K562 (cell line): ENCODE data around the gene LRRC71. TPM values are rescaled to one million over a fixed set of nuclear protein-coding genes. Genes with fewer than 3 reads are reported as not detected.

Experiments used
- CHD1 ChIP-seq: fragments of 200-600 bp; sonication (generic); IDR thresholded peaks from one replicate; pipeline ENCODE4 v1.6.1; 2012; ENCODE audit warnings: mild to moderate bottlenecking, moderate library complexity, low read length, inconsistent platforms
- CXXC5 ChIP-seq: fragments of 250-450 bp; sonication (Bioruptor Pico); IDR thresholded peaks from 2 replicates; pipeline ENCODE4 v1.8.0; 2022; ENCODE audit warnings: inconsistent platforms, mild to moderate bottlenecking, moderate library complexity
- FIP1L1 ChIP-seq: fragments of 200-400 bp; formaldehyde crosslinking; IDR thresholded peaks from 2 replicates; pipeline ENCODE4 v1.6.1; 2018; ENCODE audit warnings: mild to moderate bottlenecking, low read depth, low read length; ENCODE audit not compliant: poor library complexity, severe bottlenecking
- FOS ChIP-seq: IDR thresholded peaks from 3 replicates; pipeline ENCODE4 v1.6.1; 2011; ENCODE audit not compliant: insufficient read length; ENCODE audit errors: extremely low read depth
- GTF2A2 ChIP-seq: IDR thresholded peaks from 2 replicates; pipeline ENCODE4 v1.6.1; 2016; ENCODE audit warnings: mild to moderate bottlenecking, missing genetic modification characterization, missing compliant biosample characterization
- HDAC1 ChIP-seq, 2 experiments: fragments of 450-650 bp; IDR thresholded peaks; 2 replicates each; pipeline ENCODE4 v1.6.1; 2016 to 2017; ENCODE audit warnings: inconsistent platforms in 1 of 2, mild to moderate bottlenecking in 1 of 2, moderate library complexity in 1 of 2
- HDAC8 ChIP-seq: fragments of 450-650 bp; IDR thresholded peaks from 2 replicates; pipeline ENCODE4 v1.6.1; 2016; ENCODE audit warnings: mild to moderate bottlenecking, missing genetic modification characterization, moderate library complexity, missing compliant biosample characterization
- HNRNPH1 ChIP-seq: fragments of 200-400 bp; formaldehyde crosslinking; optimal IDR thresholded peaks from 2 replicates; pipeline ENCODE3; 2017; ENCODE audit warnings: low read depth, mild to moderate bottlenecking, low read length, moderate library complexity
- HNRNPLL ChIP-seq: fragments of 200-400 bp; formaldehyde crosslinking; IDR thresholded peaks from 2 replicates; pipeline ENCODE4 v1.6.1; 2017; ENCODE audit warnings: low read length, low read depth, mild to moderate bottlenecking; ENCODE audit not compliant: poor library complexity, severe bottlenecking
- MEF2A ChIP-seq: IDR thresholded peaks from 2 replicates; pipeline ENCODE4 v1.6.1; 2011; ENCODE audit warnings: low read depth, mild to moderate bottlenecking, low read length, moderate library complexity; ENCODE audit not compliant: control insufficient read depth
- NR4A1 ChIP-seq, 2 experiments: fragments of 250-450 bp in 1 of 2; fragments of 450-650 bp in 1 of 2; sonication (Bioruptor Pico) in 1 of 2; IDR thresholded peaks; 2 replicates each; pipeline versions ENCODE4 v1.4.0 to v1.6.1; 2016 to 2020; ENCODE audit warnings: mild to moderate bottlenecking in 2 of 2, missing compliant biosample characterization in 1 of 2, missing genetic modification characterization in 1 of 2, moderate library complexity in 1 of 2
- PHB ChIP-seq: fragments of 250-450 bp; sonication (Bioruptor Pico); IDR thresholded peaks from 2 replicates; pipeline ENCODE4 v1.5.0; 2021
- PHF20 ChIP-seq: fragments of 450-650 bp; IDR thresholded peaks from 2 replicates; pipeline ENCODE4 v1.6.1; 2018; ENCODE audit not compliant: partially characterized antibody
- RAD51 ChIP-seq: fragments of 450-650 bp; IDR thresholded peaks from 2 replicates; pipeline ENCODE4 v1.7.1; 2016; ENCODE audit warnings: low read depth, mild to moderate bottlenecking, borderline replicate concordance
- SMARCA5 ChIP-seq: fragments of 450-650 bp; IDR thresholded peaks from 2 replicates; pipeline ENCODE4 v1.6.1; 2016
- SNRNP70 ChIP-seq: fragments of 200-400 bp; formaldehyde crosslinking; optimal IDR thresholded peaks from 2 replicates; pipeline ENCODE3; 2017; ENCODE audit warnings: low read depth, low read length
- SRSF7 ChIP-seq: fragments of 200-400 bp; formaldehyde crosslinking; optimal IDR thresholded peaks from 2 replicates; pipeline ENCODE3; 2017; ENCODE audit warnings: mild to moderate bottlenecking, low read depth, low read length
- TAF15 ChIP-seq: fragments of 200-400 bp; formaldehyde crosslinking; IDR thresholded peaks from 2 replicates; pipeline ENCODE4 v1.6.1; 2017; ENCODE audit warnings: mild to moderate bottlenecking, low read depth, low read length, moderate library complexity
- TAL1 ChIP-seq: fragments of 450-650 bp; IDR thresholded peaks from 2 replicates; pipeline ENCODE4 v1.6.1; 2016; ENCODE audit warnings: mild to moderate bottlenecking
- TCFL5 ChIP-seq: fragments of 250-450 bp; sonication (Bioruptor Pico); conservative IDR thresholded peaks from 2 replicates; pipeline ENCODE4 v1.6.1; 2021; ENCODE audit warnings: mild to moderate bottlenecking, moderate library complexity, matching md5 sums
- YY1 ChIP-seq, 3 experiments: IDR thresholded peaks; 2 replicates each; pipeline ENCODE4 v1.6.1; 2011; ENCODE audit warnings: low read length in 2 of 3, mild to moderate bottlenecking in 2 of 3, moderate library complexity in 2 of 3, borderline replicate concordance in 1 of 3, control low read depth in 1 of 3, low read depth in 1 of 3; ENCODE audit not compliant: insufficient read depth in 3 of 3, insufficient replicate concordance in 2 of 3, control insufficient read depth in 1 of 3, insufficient read length in 1 of 3; ENCODE audit errors: extremely low read depth in 1 of 3
- ZBTB17 ChIP-seq: fragments of 450-650 bp; formaldehyde crosslinking; IDR thresholded peaks from 2 replicates; pipeline ENCODE4 v1.4.0; 2020; ENCODE audit warnings: mild to moderate bottlenecking
- ZBTB43 ChIP-seq: sonication (generic); formaldehyde crosslinking; IDR thresholded peaks from 2 replicates; pipeline ENCODE4 v1.8.0; 2023; ENCODE audit warnings: mild to moderate bottlenecking, missing genetic modification reagents
- ZC3H4 ChIP-seq: sonication (generic); formaldehyde crosslinking; IDR thresholded peaks from 2 replicates; pipeline ENCODE4 v1.9.0; 2021; ENCODE audit warnings: missing genetic modification reagents, borderline replicate concordance
- ZNF12 ChIP-seq: sonication (generic); formaldehyde crosslinking; IDR thresholded peaks from 2 replicates; pipeline ENCODE4 v1.4.0; 2020; ENCODE audit warnings: mild to moderate bottlenecking, missing genetic modification reagents
- ZNF140 ChIP-seq: fragments of 250-450 bp; sonication (Bioruptor Pico); IDR thresholded peaks from 2 replicates; pipeline ENCODE4 v1.8.0; 2021; ENCODE audit warnings: moderate library complexity, mild to moderate bottlenecking, inconsistent platforms
- ZNF639 ChIP-seq, 2 experiments: fragments of 200-800 bp in 1 of 2; sonication (Bioruptor generic) in 1 of 2; sonication (generic) in 1 of 2; formaldehyde crosslinking in 1 of 2; IDR thresholded peaks in 1 of 2; conservative IDR thresholded peaks in 1 of 2; 2 replicates each; pipeline versions ENCODE4 v1.5.0 to v1.6.1; 2016 to 2020; ENCODE audit warnings: missing compliant biosample characterization in 1 of 2, missing genetic modification characterization in 1 of 2, missing genetic modification reagents in 1 of 2
- polyA plus RNA-seq, 8 experiments: library from polyadenylated mRNA; depleted of rRNA in 4 of 8; stranded (reverse) in 5 of 8; unstranded in 3 of 8; fragments of >200 nt; fragmentation: Nextera tagmentation in 2 of 8; fragmentation: Illumina TruSeq in 1 of 8; extraction: Ambion mirVana in 2 of 8; extraction: Trizol in 1 of 8; gene quantifications; 2 replicates each; pipeline versions ENCODE4 v1.2.1 to v1.2.3, GENCODE V29; 2011 to 2014; ENCODE audit warnings: inconsistent platforms in 1 of 8, missing spikeins in 1 of 8
- total RNA-seq, 7 experiments: library from RNA; depleted of rRNA in 6 of 7; stranded (reverse); fragments of >200 nt in 6 of 7; fragmentation: Illumina TruSeq in 2 of 7; extraction: Trizol in 2 of 7; gene quantifications; 2 replicates each; pipeline versions ENCODE4 v1.2.1 to v1.2.3, GENCODE V29; 2011 to 2021; ENCODE audit warnings: low replicate concordance in 1 of 7

The LRRC71 gene
- total and polyA plus RNA-seq, 9 of the 15 experiments (the other 6 are each of a cell fraction or from before 2014, with no cell fraction given): 0.06 to 1.2 (median 0.51) TPM; not detected in 1

GRCh38 chr1:156914440-156914856, 6.0 kb upstream of the LRRC71 start (continued):
- TF ChIP-seq TAF15 (no peak), HNRNPH1 (no peak), MEF2A (0 out of 2 replicates have a peak, but pooled peaks have one; percentile 6), CHD1 (no peak), CXXC5 (peak; percentile 45; the same call in 1 of the 2 replicates), FIP1L1 (no peak), SNRNP70 (no peak), SMARCA5 (0 out of 2 replicates have a peak, but pooled peaks have one; percentile 46), PHB (CRISPR knock-in tag) (no peak), TCFL5 (CRISPR knock-in tag) (no peak), ZNF12 (CRISPR knock-in tag) (no peak), GTF2A2 (tag) (no peak), HNRNPLL (no peak), ZNF140 (no peak), FOS (peak; percentile 58), ZBTB43 (CRISPR knock-in tag) (0 out of 2 replicates have a peak, but pooled peaks have one; percentile 42), HDAC8 (tag) (no peak), ZC3H4 (CRISPR knock-in tag) (no peak), SRSF7 (no peak), TAL1 (peak; percentile 35; the same call in 1 of the 2 replicates), PHF20 (no peak), YY1 (IDR thresholded peaks at IDR 0.05; ENCODE audit: borderline replicate concordance in 1 of 3, control insufficient read depth in 1 of 3, extremely low read depth in 1 of 3, insufficient read depth in 3 of 3, insufficient read length in 1 of 3, insufficient replicate concordance in 2 of 3, low read depth in 1 of 3, low read length in 2 of 3) (peak in 1 of 3 experiments; percentile 6), RAD51 (no peak), HDAC1 (IDR thresholded peaks at IDR 0.05) (peak in 1 of 2 experiments; percentile 80; a peak in 1 of 4 replicates), ZNF639 (CRISPR knock-in tag; conservative IDR thresholded peaks at IDR 0.05 in 1 of 2, IDR thresholded peaks at IDR 0.05 in 1 of 2) (0 out of 4 replicates have a peak, but pooled peaks of 1 of the 2 experiments have one; percentile 53), NR4A1 (CRISPR knock-in tag; IDR thresholded peaks at IDR 0.05) (no peak), NR4A1 (tag; IDR thresholded peaks at IDR 0.05) (no peak), ZBTB17 (CRISPR knock-in tag) (no peak)
